Measurements from ENCODE around the gene ZNF101. TPM values are rescaled to one million over a fixed set of nuclear protein-coding genes. Genes with fewer than 3 reads are reported as not detected.

ZNF101 gene
- total and polyA plus RNA-seq, 9 donors: 4.6 to 7.6 (median 5.6) TPM

GRCh38 chr19:19630062-19630414 is 38.6 kb upstream of the ZNF101 start:
- Histone ChIP-seq H3K4me1 (ENCODE audit: control insufficient read depth, insufficient read depth, low read length) (peaks cover 12% of the 10 kb centered on the region), H3K27me3 (ENCODE audit: control insufficient read depth, insufficient read depth, low read length) (peaks cover 14% of the 10 kb centered on the region), H3K36me3 (ENCODE audit: control insufficient read depth, insufficient read depth, low read length) (peaks cover 13% of the 10 kb centered on the region), H3K27ac (ENCODE audit: low read length) (no peak overlapping the region), H3K9me3 (replicated peaks; ENCODE audit: control insufficient read depth, low read depth, low read length) (no peaks in the 10 kb centered on the region), H3K4me3 (ENCODE audit: low read length) (no peak overlapping the region)
- 95% methylated on average over 10 of the region's 11 CpGs for WGBS (ENCODE audit: insufficient coverage)
- DNase-seq: no peak

- Histone ChIP-seq H3K4me1 (ENCODE audit: control insufficient read depth, insufficient read depth, low read length) (peaks cover 12% of the 10 kb centered on the region), H3K27ac (ENCODE audit: low read length) (no peak overlapping the region), H3K36me3 (ENCODE audit: control insufficient read depth, insufficient read depth, low read length) (peaks cover 13% of the 10 kb centered on the region), H3K27me3 (ENCODE audit: control insufficient read depth, insufficient read depth, low read length) (peaks cover 14% of the 10 kb centered on the region), H3K9me3 (replicated peaks; ENCODE audit: control insufficient read depth, low read depth, low read length) (no peaks in the 10 kb centered on the region), H3K4me3 (ENCODE audit: low read length) (no peak overlapping the region)
- no peak for DNase-seq
- WGBS (ENCODE audit: insufficient coverage): 100% methylated on average over 1 of the region's 2 CpGs
These were observed 38.2 kb upstream of the ZNF101 start for GRCh38 chr19:19630426-19630825.

DNA sequence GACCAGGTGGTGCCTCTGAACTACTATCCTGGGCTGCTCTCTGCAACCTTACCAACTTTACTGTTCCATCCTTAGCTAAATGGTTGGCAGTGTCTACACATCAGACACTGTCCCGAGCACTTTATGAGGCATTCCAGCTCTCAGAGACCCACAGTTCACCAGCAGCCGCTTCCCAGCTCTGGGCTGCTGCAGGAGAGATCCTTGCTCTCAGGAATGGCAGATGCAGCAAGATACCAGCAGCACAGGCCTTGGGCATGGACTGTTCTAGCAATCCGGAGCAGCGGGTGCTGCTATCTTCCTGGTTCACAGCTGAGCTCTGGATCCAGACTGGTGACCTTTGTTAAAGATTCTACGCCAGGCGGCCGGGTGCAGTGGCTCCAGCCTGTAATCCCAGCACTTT is 37.3 kb upstream of the ZNF101 start:
- Histone ChIP-seq H3K36me3 (ENCODE audit: control insufficient read depth, insufficient read depth, low read length) (peaks cover 13% of the 10 kb centered on the region), H3K4me3 (ENCODE audit: low read length) (no peak overlapping the region), H3K27me3 (ENCODE audit: control insufficient read depth, insufficient read depth, low read length) (peaks cover 14% of the 10 kb centered on the region), H3K9me3 (replicated peaks; ENCODE audit: control insufficient read depth, low read depth, low read length) (no peaks in the 10 kb centered on the region), H3K4me1 (ENCODE audit: control insufficient read depth, insufficient read depth, low read length) (peaks cover 12% of the 10 kb centered on the region), H3K27ac (ENCODE audit: low read length) (no peak overlapping the region)
- DNase-seq: no peak
- 86% methylated on average over 3 of the region's 7 CpGs for WGBS (ENCODE audit: insufficient coverage)

- Histone ChIP-seq H3K27me3 (ENCODE audit: control insufficient read depth, insufficient read depth, low read length) (peaks cover 10% of the 10 kb centered on the region), H3K4me1 (ENCODE audit: control insufficient read depth, insufficient read depth, low read length) (peaks cover 9% of the 10 kb centered on the region), H3K4me3 (ENCODE audit: low read length) (no peak overlapping the region), H3K27ac (ENCODE audit: low read length) (no peak overlapping the region), H3K9me3 (replicated peaks; ENCODE audit: control insufficient read depth, low read depth, low read length) (no peaks in the 10 kb centered on the region), H3K36me3 (ENCODE audit: control insufficient read depth, insufficient read depth, low read length) (peaks cover 13% of the 10 kb centered on the region)
- no peak for DNase-seq
- WGBS (ENCODE audit: insufficient coverage): 78% methylated on average over 5 of the region's 5 CpGs
These were observed 36.0 kb upstream of the ZNF101 start for GRCh38 chr19:19632661-19633060.

DNA sequence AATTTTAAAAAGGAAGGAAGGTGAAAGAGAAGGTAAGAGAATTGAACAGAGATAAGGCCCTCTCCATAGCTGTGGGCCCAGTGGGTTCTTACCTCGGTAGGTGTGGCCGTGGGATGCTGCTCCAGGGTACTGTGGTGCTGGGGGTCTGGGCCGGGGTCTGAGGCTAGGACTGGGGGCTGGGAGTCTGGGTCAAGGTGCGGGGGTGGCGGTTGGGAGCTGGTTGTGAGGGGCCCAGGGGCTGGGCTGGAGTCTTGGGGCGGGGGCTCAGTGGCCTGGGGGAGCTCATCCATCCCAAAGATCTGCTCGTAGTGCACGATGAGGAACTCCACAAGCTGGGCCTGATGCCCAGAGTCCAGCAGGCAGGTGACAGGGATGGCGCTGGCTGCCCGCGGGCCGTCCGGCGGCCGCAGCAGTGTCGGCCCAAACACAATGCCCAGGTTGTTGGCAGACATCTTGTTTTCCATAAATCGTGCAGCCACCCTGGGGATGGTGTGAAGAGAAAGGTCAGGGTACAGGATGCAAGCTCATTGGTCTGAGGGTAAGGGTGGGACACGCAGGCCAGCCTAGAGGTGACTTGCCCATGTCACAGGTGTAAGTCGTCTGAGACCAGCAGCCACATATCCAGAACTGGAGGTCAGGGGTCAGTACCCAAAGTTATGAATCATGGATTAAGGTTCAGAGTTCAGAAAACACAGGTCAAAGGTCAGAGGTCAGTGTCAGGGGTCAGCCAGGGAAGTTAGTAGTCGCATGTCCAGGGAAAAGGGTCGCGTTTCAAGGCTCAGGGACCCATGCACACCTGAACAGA is 34.7 kb upstream of the ZNF101 start:
- 86% methylated on average over 22 of the region's 22 CpGs for WGBS (ENCODE audit: insufficient coverage)
- Histone ChIP-seq H3K4me3 (ENCODE audit: low read length) (no peak overlapping the region), H3K4me1 (ENCODE audit: control insufficient read depth, insufficient read depth, low read length) (no peaks in the 10 kb centered on the region), H3K36me3 (ENCODE audit: control insufficient read depth, insufficient read depth, low read length) (peaks cover 13% of the 10 kb centered on the region), H3K27me3 (ENCODE audit: control insufficient read depth, insufficient read depth, low read length) (peaks cover 2% of the 10 kb centered on the region), H3K9me3 (replicated peaks; ENCODE audit: control insufficient read depth, low read depth, low read length) (no peaks in the 10 kb centered on the region), H3K27ac (ENCODE audit: low read length) (no peak overlapping the region)
- DNase-seq: no peak

GRCh38 chr19:19634516-19635312 is 33.9 kb upstream of the ZNF101 start:
- H3K27me3 ChIP-seq (ENCODE audit: control insufficient read depth, insufficient read depth, low read length): peaks cover 2% of the 10 kb centered on the region
- peaks cover 13% of the 10 kb centered on the region for H3K36me3 ChIP-seq (ENCODE audit: control insufficient read depth, insufficient read depth, low read length)
- 93% methylated on average over 36 of the region's 36 CpGs for WGBS (ENCODE audit: insufficient coverage)
- DNase-seq: no peak
- no peaks in the 10 kb centered on the region for H3K9me3 ChIP-seq (replicated peaks; ENCODE audit: control insufficient read depth, low read depth, low read length)
- no peak overlapping the region for H3K27ac ChIP-seq (ENCODE audit: low read length)
- H3K4me1 ChIP-seq (ENCODE audit: control insufficient read depth, insufficient read depth, low read length): no peaks in the 10 kb centered on the region
- H3K4me3 ChIP-seq (ENCODE audit: low read length): no peak overlapping the region

- WGBS (ENCODE audit: insufficient coverage): 90% methylated on average over 12 of the region's 14 CpGs
- H3K27me3 ChIP-seq (ENCODE audit: control insufficient read depth, insufficient read depth, low read length): peaks cover 2% of the 10 kb centered on the region
- no peaks in the 10 kb centered on the region for H3K4me1 ChIP-seq (ENCODE audit: control insufficient read depth, insufficient read depth, low read length)
- peaks cover 13% of the 10 kb centered on the region for H3K36me3 ChIP-seq (ENCODE audit: control insufficient read depth, insufficient read depth, low read length)
- H3K9me3 ChIP-seq (replicated peaks; ENCODE audit: control insufficient read depth, low read depth, low read length): no peaks in the 10 kb centered on the region
- no peak overlapping the region for H3K27ac ChIP-seq (ENCODE audit: low read length)
- no peak overlapping the region for H3K4me3 ChIP-seq (ENCODE audit: low read length)
- no peak for DNase-seq
These were observed 33.3 kb upstream of the ZNF101 start for GRCh38 chr19:19635313-19635702.

DNA sequence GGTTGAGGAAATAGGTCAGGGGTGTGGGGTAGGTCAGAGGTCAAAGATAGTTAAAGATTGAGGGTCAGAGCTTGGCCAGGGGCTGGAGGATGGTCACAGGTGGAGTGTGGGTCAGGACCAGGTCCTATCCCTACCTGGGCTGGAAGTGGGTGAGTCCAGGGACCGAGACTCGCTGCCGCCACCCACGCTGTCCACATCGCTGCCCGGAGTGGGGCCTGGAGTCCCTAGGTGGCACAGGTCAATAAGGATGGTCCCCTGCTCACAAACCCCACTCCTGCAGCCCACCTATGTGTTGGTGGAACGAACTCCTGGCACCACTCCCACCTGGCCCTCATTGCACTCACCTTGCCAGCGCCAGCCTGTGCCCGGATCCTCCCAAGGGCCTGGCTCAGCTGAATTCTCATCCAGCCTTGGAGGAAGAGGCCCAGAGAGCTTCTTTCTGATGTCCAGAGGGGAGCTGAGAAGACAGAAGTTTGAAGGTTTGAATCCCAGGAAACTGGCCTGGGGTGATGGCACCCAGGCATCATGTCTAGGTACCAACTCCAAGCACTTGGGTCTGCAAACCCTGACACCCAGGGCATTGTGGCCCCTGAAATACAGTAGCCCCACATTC is 32.0 kb upstream of the ZNF101 start:
- Histone ChIP-seq H3K9me3 (replicated peaks; ENCODE audit: control insufficient read depth, low read depth, low read length) (no peaks in the 10 kb centered on the region), H3K27me3 (ENCODE audit: control insufficient read depth, insufficient read depth, low read length) (peaks cover 2% of the 10 kb centered on the region), H3K27ac (ENCODE audit: low read length) (no peak overlapping the region), H3K4me1 (ENCODE audit: control insufficient read depth, insufficient read depth, low read length) (no peaks in the 10 kb centered on the region), H3K36me3 (ENCODE audit: control insufficient read depth, insufficient read depth, low read length) (peaks cover 13% of the 10 kb centered on the region), H3K4me3 (ENCODE audit: low read length) (no peak overlapping the region)
- no peak for DNase-seq
- WGBS (ENCODE audit: insufficient coverage): 90% methylated on average over 3 of the region's 9 CpGs

DNA sequence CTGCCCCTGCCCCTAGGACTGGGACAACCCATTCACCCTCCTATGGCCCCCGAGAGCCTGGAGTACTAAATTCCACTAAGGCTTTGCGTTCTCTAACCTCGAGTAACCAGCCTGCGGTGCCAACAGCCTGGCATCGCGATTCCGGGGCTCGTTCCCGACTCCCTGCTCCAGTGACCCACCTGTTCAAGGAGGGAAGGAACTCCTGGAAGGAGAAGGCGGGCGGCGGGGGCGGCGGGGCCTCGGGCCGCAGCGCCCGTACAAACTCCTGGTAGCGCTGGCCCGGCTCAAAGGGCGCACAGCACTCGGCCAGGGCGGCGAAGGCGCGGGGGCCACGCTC is 31.5 kb upstream of the ZNF101 start:
- no peak for DNase-seq
- no peaks in the 10 kb centered on the region for H3K9me3 ChIP-seq (replicated peaks; ENCODE audit: control insufficient read depth, low read depth, low read length)
- peaks cover 2% of the 10 kb centered on the region for H3K27me3 ChIP-seq (ENCODE audit: control insufficient read depth, insufficient read depth, low read length)

GRCh38 chr19:19637523-19638251 is 31.0 kb upstream of the ZNF101 start:
- no peaks in the 10 kb centered on the region for H3K9me3 ChIP-seq (replicated peaks; ENCODE audit: control insufficient read depth, low read depth, low read length)
- peaks cover 3% of the 10 kb centered on the region for H3K4me1 ChIP-seq (ENCODE audit: control insufficient read depth, insufficient read depth, low read length)
- no peak for DNase-seq
- peaks cover 13% of the 10 kb centered on the region for H3K36me3 ChIP-seq (ENCODE audit: control insufficient read depth, insufficient read depth, low read length)
- WGBS (ENCODE audit: insufficient coverage): 55% methylated on average over 48 of the region's 53 CpGs
- H3K27ac ChIP-seq (ENCODE audit: low read length): no peak overlapping the region
- no peak overlapping the region for H3K4me3 ChIP-seq (ENCODE audit: low read length)
- H3K27me3 ChIP-seq (ENCODE audit: control insufficient read depth, insufficient read depth, low read length): peaks cover 2% of the 10 kb centered on the region

More for the DNA sequence above, 31.5 kb upstream of the ZNF101 start:
- no peaks in the 10 kb centered on the region for H3K4me1 ChIP-seq (ENCODE audit: control insufficient read depth, insufficient read depth, low read length)
- peaks cover 13% of the 10 kb centered on the region for H3K36me3 ChIP-seq (ENCODE audit: control insufficient read depth, insufficient read depth, low read length)
- 72% methylated on average over 25 of the region's 27 CpGs for WGBS (ENCODE audit: insufficient coverage)
- H3K27ac ChIP-seq (ENCODE audit: low read length): no peak overlapping the region
- H3K4me3 ChIP-seq (ENCODE audit: low read length): no peak overlapping the region

Measured in muscle of leg (tissue), 11 donors.